NCI-H1105 (cell line): ENCODE measurements around the gene TRIOBP.

ENCODE experiments used
- DNase-seq: peaks from one replicate; lab custom pipeline; 2025; lab: John Stamatoyannopoulos, UW

The TRIOBP gene

DNA sequence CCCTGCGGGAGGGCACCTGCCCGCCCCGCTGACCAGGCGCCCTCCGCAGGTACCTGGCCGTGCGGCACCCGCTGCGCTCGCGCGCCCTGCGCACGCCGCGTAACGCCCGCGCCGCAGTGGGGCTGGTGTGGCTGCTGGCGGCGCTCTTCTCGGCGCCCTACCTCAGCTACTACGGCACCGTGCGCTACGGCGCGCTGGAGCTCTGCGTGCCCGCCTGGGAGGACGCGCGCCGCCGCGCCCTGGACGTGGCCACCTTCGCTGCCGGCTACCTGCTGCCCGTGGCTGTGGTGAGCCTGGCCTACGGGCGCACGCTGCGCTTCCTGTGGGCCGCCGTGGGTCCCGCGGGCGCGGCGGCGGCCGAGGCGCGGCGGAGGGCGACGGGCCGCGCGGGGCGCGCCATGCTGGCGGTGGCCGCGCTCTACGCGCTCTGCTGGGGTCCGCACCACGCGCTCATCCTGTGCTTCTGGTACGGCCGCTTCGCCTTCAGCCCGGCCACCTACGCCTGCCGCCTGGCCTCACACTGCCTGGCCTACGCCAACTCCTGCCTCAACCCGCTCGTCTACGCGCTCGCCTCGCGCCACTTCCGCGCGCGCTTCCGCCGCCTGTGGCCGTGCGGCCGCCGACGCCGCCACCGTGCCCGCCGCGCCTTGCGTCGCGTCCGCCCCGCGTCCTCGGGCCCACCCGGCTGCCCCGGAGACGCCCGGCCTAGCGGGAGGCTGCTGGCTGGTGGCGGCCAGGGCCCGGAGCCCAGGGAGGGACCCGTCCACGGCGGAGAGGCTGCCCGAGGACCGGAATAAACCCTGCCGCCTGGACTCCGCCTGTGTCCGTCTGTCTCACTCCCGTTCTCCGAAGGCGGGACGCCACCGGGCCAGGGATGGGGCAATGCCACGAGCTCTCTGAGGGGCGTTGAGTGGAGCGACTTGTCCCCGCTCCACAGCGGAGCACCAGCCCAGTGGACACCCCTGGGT is 128.1 kb downstream of the TRIOBP start:
- DNase-seq, result no peak
